DND-41 (cell line): ENCODE measurements around the gene NDUFS5.

Experiments used
- EZH2 ChIP-seq: IDR thresholded peaks from 3 replicates; pipeline ENCODE4 v1.6.1; 2012; ENCODE audit warnings: borderline replicate concordance, low read depth, mild to moderate bottlenecking, moderate library complexity, low read length, inconsistent platforms; ENCODE audit not compliant: severe bottlenecking
- TF ChIP-seq, protein P1 (sequence below): IDR thresholded peaks from 2 replicates; pipeline ENCODE4 v1.5.1; 2012; ENCODE audit warnings: borderline replicate concordance, low read length, moderate library complexity, mild to moderate bottlenecking; ENCODE audit not compliant: poor library complexity, severe bottlenecking; ENCODE audit errors: extremely low read depth

DNA sequence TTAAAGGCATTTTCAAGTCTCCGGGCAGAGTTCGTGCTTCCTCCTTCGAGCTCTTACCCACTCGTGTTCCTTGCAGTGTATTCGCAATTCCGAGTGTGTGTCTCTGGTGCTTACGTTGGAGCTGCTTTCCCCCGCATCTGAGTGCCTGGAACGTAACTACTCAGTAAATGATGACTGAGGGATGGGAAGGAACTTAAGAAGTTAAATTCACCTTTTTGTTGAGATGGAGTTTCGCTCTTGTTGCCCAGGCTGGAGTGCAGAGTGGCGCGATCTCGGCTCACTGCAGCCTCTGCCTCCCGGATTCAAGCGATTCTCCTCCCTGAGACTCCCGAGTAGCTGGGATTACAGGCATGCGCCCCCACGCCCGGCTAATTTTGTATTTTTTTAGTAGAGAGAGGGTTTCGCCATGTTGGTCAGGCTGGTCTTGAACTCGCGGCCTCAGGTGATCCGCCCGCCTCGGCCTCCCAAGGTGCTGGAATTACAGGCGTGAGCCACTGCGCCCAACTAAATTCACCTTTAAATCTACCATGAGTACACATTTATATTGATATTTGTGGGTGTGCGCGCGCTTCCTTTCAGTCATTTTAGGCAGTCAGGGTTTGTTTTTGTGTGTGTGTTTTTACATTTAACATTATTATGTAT is 837 bp downstream of the NDUFS5 start:
- TF ChIP-seq, protein P1, sequence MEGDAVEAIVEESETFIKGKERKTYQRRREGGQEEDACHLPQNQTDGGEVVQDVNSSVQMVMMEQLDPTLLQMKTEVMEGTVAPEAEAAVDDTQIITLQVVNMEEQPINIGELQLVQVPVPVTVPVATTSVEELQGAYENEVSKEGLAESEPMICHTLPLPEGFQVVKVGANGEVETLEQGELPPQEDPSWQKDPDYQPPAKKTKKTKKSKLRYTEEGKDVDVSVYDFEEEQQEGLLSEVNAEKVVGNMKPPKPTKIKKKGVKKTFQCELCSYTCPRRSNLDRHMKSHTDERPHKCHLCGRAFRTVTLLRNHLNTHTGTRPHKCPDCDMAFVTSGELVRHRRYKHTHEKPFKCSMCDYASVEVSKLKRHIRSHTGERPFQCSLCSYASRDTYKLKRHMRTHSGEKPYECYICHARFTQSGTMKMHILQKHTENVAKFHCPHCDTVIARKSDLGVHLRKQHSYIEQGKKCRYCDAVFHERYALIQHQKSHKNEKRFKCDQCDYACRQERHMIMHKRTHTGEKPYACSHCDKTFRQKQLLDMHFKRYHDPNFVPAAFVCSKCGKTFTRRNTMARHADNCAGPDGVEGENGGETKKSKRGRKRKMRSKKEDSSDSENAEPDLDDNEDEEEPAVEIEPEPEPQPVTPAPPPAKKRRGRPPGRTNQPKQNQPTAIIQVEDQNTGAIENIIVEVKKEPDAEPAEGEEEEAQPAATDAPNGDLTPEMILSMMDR = no peak
- TF ChIP-seq EZH2 = no peak
